Testis (tissue), 2 donors: ENCODE results near the gene BTRC.

ENCODE experiments used
- CTCF ChIP-seq, 3 experiments: fragments of 450-650 bp in 2 of 3; fragments of 200-600 bp in 1 of 3; sonication (generic) in 1 of 3; IDR thresholded peaks; one replicate each; pipeline ENCODE4 v1.5.1; 2016 to 2019; ENCODE audit warnings: antibody characterized with exemption in 3 of 3, mild to moderate bottlenecking in 2 of 3, moderate library complexity in 1 of 3
- POLR2A ChIP-seq: fragments of 450-650 bp; IDR thresholded peaks from one replicate; pipeline ENCODE4 v1.6.1; 2017; ENCODE audit warnings: antibody characterized with exemption, mild to moderate bottlenecking, moderate library complexity

DNA sequence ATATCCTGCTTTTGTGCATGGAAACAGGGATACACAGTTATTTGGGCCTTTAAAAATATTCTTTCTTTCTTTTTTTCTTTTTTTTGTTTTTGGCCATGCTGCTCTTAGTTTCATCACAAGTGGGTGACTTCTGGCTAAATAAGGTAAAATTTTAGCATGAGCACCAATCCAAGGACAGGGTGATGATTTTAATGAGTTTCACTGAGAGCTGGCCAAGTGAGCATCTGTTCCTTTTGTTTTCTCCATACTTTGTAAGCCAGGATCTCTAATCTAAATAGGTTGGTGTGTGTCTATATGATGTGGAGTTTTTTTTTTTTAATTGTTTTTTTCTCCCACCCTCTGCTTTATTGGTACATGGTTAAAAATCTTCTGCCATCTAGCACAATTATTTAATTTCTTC lies 127.3 kb downstream of the BTRC start:
- no peak for TF ChIP-seq CTCF (IDR thresholded peaks at IDR 0.05)
- TF ChIP-seq POLR2A, result no peak
